PC-3 (cell line): ENCODE measurements around the gene NAA60. TPM values are rescaled to one million over a fixed set of nuclear protein-coding genes. Genes with fewer than 3 reads are reported as not detected.
A peak's percentile ranks its signal among the peaks of the same experiment; 100 is the strongest.

ENCODE experiments used
- ATAC-seq: fragments of 200-7000 bp; cut with Tn5 transposase; 2 replicates; pipeline ENCODE4 v1.9.1; 2020; ENCODE audit warnings: mild to moderate bottlenecking, moderate library complexity
- BruUV-seq: library from RNA; stranded (reverse); fragments of 400-500 nt; replicated peaks from 2 replicates; lab custom pipeline; 2021; lab: Mats Ljungman, UMichigan
- CTCF ChIA-PET: fragments of 300-600 bp; sonication (Branson Sonifier 250); formaldehyde crosslinking; loops from one replicate; lab custom pipeline; 2022; ENCODE audit warnings: antibody characterized with exemption; lab: Charles Lee
- POLR2A ChIA-PET: fragments of 300-600 bp; sonication (Branson Sonifier 250); formaldehyde crosslinking; loops from one replicate; lab custom pipeline; 2022; ENCODE audit warnings: antibody characterized with exemption; ENCODE audit not compliant: unreplicated experiment; lab: Charles Lee
- DNase-seq: peaks from one replicate; pipeline ENCODE4 v3.0.0-alpha.2; 2015
- H2AFZ ChIP-seq: fragments of 300-600 bp; sonication (generic); 2 replicates; pipeline ENCODE4 v1.6.0; 2016; ENCODE audit warnings: antibody characterized with exemption, low read length
- H3F3A ChIP-seq: fragments of 300-600 bp; sonication (generic); one replicate; pipeline ENCODE4 v1.6.0; 2017; ENCODE audit warnings: antibody characterized with exemption, low read length, control low read depth, mild to moderate bottlenecking; ENCODE audit not compliant: unreplicated experiment
- H3K27ac ChIP-seq: fragments of 300-600 bp; sonication (generic); 2 replicates; pipeline ENCODE4 v1.5.1; 2016; ENCODE audit warnings: mild to moderate bottlenecking, low read length
- H3K27me3 ChIP-seq: fragments of 300-600 bp; sonication (generic); 2 replicates; pipeline ENCODE4 v1.6.1; 2016; ENCODE audit warnings: low read length, mixed read lengths
- H3K36me3 ChIP-seq: fragments of 300-600 bp; sonication (generic); 2 replicates; pipeline ENCODE4 v1.6.1; 2016; ENCODE audit warnings: low read depth, mixed run types, low read length, mixed read lengths
- H3K4me1 ChIP-seq: fragments of 300-600 bp; sonication (generic); 2 replicates; pipeline ENCODE4 v1.5.1; 2016; ENCODE audit warnings: low read length; ENCODE audit not compliant: insufficient read depth
- H3K4me2 ChIP-seq: fragments of 300-600 bp; sonication (generic); 2 replicates; pipeline ENCODE4 v1.6.0; 2016; ENCODE audit warnings: low read length
- H3K4me3 ChIP-seq: fragments of 300-600 bp; sonication (generic); 2 replicates; pipeline ENCODE4 v1.5.1; 2016; ENCODE audit warnings: mild to moderate bottlenecking, low read length, mixed read lengths
- H3K79me2 ChIP-seq: fragments of 300-600 bp; sonication (generic); 2 replicates; pipeline ENCODE4 v1.6.1; 2017; ENCODE audit warnings: low read length, mixed read lengths
- H3K9ac ChIP-seq: fragments of 300-600 bp; sonication (generic); 2 replicates; pipeline ENCODE4 v1.6.0; 2016; ENCODE audit warnings: mild to moderate bottlenecking, low read length
- H3K9me2 ChIP-seq: fragments of 300-600 bp; sonication (generic); replicated peaks from 2 replicates; pipeline ENCODE4 v1.6.1; 2016; ENCODE audit warnings: mixed run types, low read length, mixed read lengths
- H3K9me3 ChIP-seq: fragments of 300-600 bp; sonication (generic); 2 replicates; pipeline ENCODE4 v1.6.1; 2016; ENCODE audit warnings: low read length, mixed read lengths
- H4K20me1 ChIP-seq: fragments of 300-600 bp; sonication (generic); 2 replicates; pipeline ENCODE4 v1.6.1; 2016; ENCODE audit warnings: low read length, mixed read lengths
- EZH2 ChIP-seq: fragments of 300-600 bp; sonication (generic); IDR thresholded peaks from one replicate; pipeline ENCODE4 v1.6.1; 2017; ENCODE audit warnings: antibody characterized with exemption, mild to moderate bottlenecking, low read length; ENCODE audit not compliant: unreplicated experiment
- EZH2phosphoT487 ChIP-seq: fragments of 300-600 bp; sonication (generic); IDR thresholded peaks from 2 replicates; pipeline ENCODE4 v1.6.1; 2018; ENCODE audit warnings: mild to moderate bottlenecking, antibody characterized with exemption, low read length, borderline replicate concordance
- intact Hi-C: fragments of 100-400 bp; cut with micrococcal nuclease; formaldehyde crosslinking; loops from 2 replicates; pipeline ENCODE4 v1.9.0; 2023
- total RNA-seq: library from RNA; depleted of rRNA; stranded (reverse); fragments of >200 nt; gene quantifications from 2 replicates; pipeline ENCODE4 v1.2.3, GENCODE V29; 2014
- TF ChIP-seq, protein P1 (sequence below): fragments of 300-600 bp; sonication (generic); conservative IDR thresholded peaks from 2 replicates; pipeline ENCODE4 v1.5.1; 2017; ENCODE audit warnings: antibody characterized with exemption, low read depth, mild to moderate bottlenecking, low read length

The NAA60 gene
- total RNA-seq, 1 experiment from 2014 or later = 7.6 TPM

DNA sequence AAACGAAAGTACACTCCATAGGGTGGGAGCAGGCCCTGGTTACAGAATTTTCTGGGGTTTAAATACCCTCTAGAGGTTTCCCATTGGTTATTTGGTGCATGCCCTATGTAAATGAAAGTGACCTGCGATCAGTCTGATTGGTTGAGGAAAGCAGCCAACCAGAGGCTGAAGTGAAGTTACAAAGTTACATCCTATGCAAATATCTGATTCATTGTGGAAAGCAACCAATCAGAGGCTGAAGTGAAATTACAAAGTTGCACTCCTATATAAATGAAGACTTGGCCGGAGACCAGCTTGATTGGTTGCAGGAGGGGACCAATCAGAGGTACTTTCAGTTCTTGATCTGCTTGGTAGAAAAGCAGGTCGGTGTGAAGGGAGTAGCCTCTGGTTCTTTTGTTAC lies 24.4 kb downstream of the NAA60 start:
- ChIA-PET CTCF (no interaction called here), POLR2A (no interaction called here)
- ATAC-seq = no peak

DNA sequence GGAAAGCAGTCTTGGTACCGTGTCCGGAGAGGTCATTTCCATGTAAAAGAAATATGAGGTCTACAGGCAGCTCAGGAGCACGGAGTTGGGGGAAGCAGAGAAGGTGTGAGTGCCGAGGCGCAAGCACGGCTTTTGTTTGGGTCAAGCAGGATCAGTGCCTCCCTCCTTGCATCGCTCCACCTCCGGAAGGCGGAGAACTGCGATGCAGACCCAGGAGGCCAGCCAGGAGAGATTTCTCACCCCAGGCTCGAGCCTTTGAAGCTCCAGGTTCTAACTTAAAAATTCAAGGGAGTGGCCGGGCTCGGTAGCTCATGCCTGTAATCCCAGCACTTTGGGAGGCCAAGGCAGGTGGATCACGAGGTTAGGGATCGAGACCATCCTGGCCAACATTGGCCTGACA lies 25.0 kb downstream of the NAA60 start:
- TF ChIP-seq, protein P1, sequence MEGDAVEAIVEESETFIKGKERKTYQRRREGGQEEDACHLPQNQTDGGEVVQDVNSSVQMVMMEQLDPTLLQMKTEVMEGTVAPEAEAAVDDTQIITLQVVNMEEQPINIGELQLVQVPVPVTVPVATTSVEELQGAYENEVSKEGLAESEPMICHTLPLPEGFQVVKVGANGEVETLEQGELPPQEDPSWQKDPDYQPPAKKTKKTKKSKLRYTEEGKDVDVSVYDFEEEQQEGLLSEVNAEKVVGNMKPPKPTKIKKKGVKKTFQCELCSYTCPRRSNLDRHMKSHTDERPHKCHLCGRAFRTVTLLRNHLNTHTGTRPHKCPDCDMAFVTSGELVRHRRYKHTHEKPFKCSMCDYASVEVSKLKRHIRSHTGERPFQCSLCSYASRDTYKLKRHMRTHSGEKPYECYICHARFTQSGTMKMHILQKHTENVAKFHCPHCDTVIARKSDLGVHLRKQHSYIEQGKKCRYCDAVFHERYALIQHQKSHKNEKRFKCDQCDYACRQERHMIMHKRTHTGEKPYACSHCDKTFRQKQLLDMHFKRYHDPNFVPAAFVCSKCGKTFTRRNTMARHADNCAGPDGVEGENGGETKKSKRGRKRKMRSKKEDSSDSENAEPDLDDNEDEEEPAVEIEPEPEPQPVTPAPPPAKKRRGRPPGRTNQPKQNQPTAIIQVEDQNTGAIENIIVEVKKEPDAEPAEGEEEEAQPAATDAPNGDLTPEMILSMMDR = no peak
- no peak for TF ChIP-seq EZH2
- TF ChIP-seq EZH2phosphoT487 = no peak
- Histone ChIP-seq H3K4me2 (no peak overlapping the region), H3K79me2 (peaks cover 80% of the 10 kb centered on the region), H3K9me2 (no peaks in the 10 kb centered on the region), H3K9ac (no peak overlapping the region), H3K27me3 (no peaks in the 10 kb centered on the region), H3K36me3 (no peaks in the 10 kb centered on the region), H2AFZ (no peak overlapping the region), H3K9me3 (no peaks in the 10 kb centered on the region), H3K4me3 (no peak overlapping the region), H3F3A (no peaks in the 10 kb centered on the region), H3K4me1 (no peaks in the 10 kb centered on the region), H4K20me1 (no peaks in the 10 kb centered on the region), H3K27ac (no peak overlapping the region)
- POLR2A ChIA-PET = no interaction called here
- BruUV-seq = no TSS peak
- DNase-seq = no peak
- intact Hi-C loops = no loop called here
- CTCF ChIA-PET = no interaction called here
- ATAC-seq = no peak

More for the DNA sequence above, 24.4 kb downstream of the NAA60 start:
- Histone ChIP-seq H3K9me3 (no peaks in the 10 kb centered on the region), H3K9ac (no peak overlapping the region), H3K4me3 (no peak overlapping the region), H3K79me2 (peaks cover 82% of the 10 kb centered on the region), H3F3A (no peaks in the 10 kb centered on the region), H4K20me1 (no peaks in the 10 kb centered on the region), H3K9me2 (no peaks in the 10 kb centered on the region), H3K4me2 (no peak overlapping the region), H3K36me3 (no peaks in the 10 kb centered on the region), H3K4me1 (no peaks in the 10 kb centered on the region), H2AFZ (no peak overlapping the region), H3K27ac (no peak overlapping the region), H3K27me3 (no peaks in the 10 kb centered on the region)
- intact Hi-C loops = no loop called here
- TF ChIP-seq EZH2 (no peak), EZH2phosphoT487 (no peak)
- TF ChIP-seq, protein P1 = no peak
- no TSS peak for BruUV-seq
- DNase-seq = peak; percentile 8

DNA sequence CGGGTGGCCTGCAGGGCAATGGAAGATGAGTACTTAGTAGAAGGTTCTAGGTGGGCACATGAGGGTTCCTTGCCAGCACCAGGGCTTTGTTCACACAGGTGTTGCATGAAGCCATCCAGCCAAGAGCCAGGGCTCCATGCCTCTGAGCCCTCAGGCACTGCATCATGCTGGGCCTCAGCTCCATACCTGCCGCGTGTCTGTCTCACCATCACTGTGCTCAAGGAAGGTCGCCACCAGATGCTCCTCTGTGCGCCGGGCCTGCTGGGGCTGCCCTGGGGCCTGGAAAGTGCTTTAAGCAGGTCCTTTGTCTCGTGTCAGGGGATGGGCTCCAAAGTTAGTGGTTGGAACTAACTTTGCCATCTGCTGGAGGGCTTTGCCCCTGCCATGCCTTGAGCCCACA lies 26.3 kb downstream of the NAA60 start:
- CTCF ChIA-PET = no interaction called here
- H4K20me1 ChIP-seq = no peaks in the 10 kb centered on the region
- ATAC-seq = no peak

More for the DNA sequence above, 26.3 kb downstream of the NAA60 start:
- intact Hi-C loops = no loop called here
- Histone ChIP-seq H3K27ac (no peak overlapping the region), H3K4me3 (no peak overlapping the region), H3K4me1 (no peaks in the 10 kb centered on the region), H3K9me2 (no peaks in the 10 kb centered on the region), H3K79me2 (peaks cover 76% of the 10 kb centered on the region), H2AFZ (no peak overlapping the region), H3K36me3 (no peaks in the 10 kb centered on the region), H3K4me2 (no peak overlapping the region), H3K27me3 (no peaks in the 10 kb centered on the region), H3K9ac (no peak overlapping the region), H3K9me3 (no peaks in the 10 kb centered on the region), H3F3A (no peaks in the 10 kb centered on the region)
- BruUV-seq = no TSS peak
- POLR2A ChIA-PET = no interaction called here
- no peak for DNase-seq
- TF ChIP-seq, protein P1 = no peak
- no peak for TF ChIP-seq EZH2phosphoT487
- no peak for TF ChIP-seq EZH2
